ENCODE data around the gene ZFAND3. TPM values are rescaled to one million over a fixed set of nuclear protein-coding genes. Genes with fewer than 3 reads are reported as not detected.

ZFAND3 gene
- total and polyA plus RNA-seq, 3 donors from 2014 or later = 104 to 329 (median 109) TPM

DNA sequence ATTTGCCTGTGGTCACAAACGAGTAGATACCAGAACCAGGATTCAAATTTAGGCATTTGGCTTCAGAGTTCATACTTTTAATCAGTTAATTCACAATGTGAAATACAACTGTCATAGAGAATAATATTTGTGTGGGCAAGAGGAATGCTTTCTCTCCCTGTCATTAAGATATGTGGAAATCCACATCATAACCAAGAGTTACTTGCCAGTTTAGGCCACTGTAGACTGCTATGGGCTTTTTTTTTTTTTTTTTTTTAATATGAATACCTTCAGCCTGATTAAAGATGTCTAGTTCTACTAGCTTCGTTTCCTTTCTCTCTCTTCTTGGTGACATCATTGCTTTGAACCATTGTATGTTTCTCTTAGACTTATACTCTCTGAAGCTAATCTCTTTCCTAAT, 244.9 kb downstream of the ZFAND3 start:
- Histone ChIP-seq H3K27me3 (no peaks in the 10 kb centered on the region), H3K27ac (no peak overlapping the region), H3K36me3 (ENCODE audit: low read depth, missing control alignments) (no peaks in the 10 kb centered on the region), H3K9me3 (no peaks in the 10 kb centered on the region), H3K4me3 (no peak overlapping the region), H3K4me1 (no peaks in the 10 kb centered on the region)
- DNase-seq = no peak
- TF ChIP-seq CTCF (IDR thresholded peaks at IDR 0.05) = no peak
- no peak for TF ChIP-seq POLR2A (IDR thresholded peaks at IDR 0.05)
- 88 to 95% methylated on average over 2 of the region's 2 CpGs for WGBS, 2 donors
- intact Hi-C loops (cut with DNase I; ENCODE audit: low total_unique reads) = no loop called here

GRCh38 chr6:38065734-38066305, 246.3 kb downstream of the ZFAND3 start:
- Histone ChIP-seq H3K4me1 (no peaks in the 10 kb centered on the region), H3K9me3 (no peaks in the 10 kb centered on the region), H3K27me3 (no peaks in the 10 kb centered on the region), H3K27ac (no peak overlapping the region), H3K36me3 (ENCODE audit: low read depth, missing control alignments) (no peaks in the 10 kb centered on the region), H3K4me3 (no peak overlapping the region)
- no peak for DNase-seq
- TF ChIP-seq CTCF (IDR thresholded peaks at IDR 0.05) (no peak), POLR2A (IDR thresholded peaks at IDR 0.05) (no peak)
- intact Hi-C loops (cut with DNase I; ENCODE audit: low total_unique reads) = no loop called here
- WGBS, 2 donors = 93 to 96% methylated on average over 2 of the region's 2 CpGs

DNA sequence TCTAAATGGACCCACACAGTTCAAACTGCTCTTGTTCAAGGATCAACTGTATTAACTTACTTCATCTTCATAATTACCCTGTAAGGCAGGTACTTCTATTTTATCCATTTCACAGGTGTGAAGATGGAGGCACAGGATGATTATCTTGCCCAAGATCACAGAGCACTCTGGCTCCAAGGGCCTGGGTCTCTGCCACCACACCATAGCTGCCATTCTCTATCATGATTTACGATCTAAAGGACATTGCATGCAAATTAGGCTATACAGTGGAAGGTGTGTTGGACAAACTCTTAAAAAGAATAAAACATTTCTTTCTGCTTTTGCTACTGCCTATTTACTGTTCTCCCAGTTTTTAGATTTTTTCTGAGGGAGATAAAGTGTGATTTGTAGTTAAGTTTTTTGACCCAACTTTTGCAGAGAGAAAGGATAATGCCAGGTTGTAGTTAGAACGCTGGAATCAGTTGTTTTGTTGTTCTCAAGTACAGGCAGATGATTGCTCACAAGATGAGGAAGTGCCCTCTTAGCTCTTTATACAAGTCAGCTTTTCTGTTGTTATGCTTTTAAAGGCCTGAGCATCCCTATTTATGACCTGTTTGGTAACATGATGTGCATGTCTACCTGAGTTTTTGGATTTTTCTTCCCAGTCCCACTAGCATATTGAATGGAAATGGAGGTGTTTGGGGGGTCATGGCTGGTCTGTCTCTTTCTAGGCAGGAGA, 247.9 kb downstream of the ZFAND3 start:
- Histone ChIP-seq H3K27me3 (no peaks in the 10 kb centered on the region), H3K9me3 (no peaks in the 10 kb centered on the region), H3K4me1 (no peaks in the 10 kb centered on the region), H3K4me3 (no peak overlapping the region), H3K27ac (no peak overlapping the region), H3K36me3 (ENCODE audit: low read depth, missing control alignments) (no peaks in the 10 kb centered on the region)
- intact Hi-C loops (cut with DNase I; ENCODE audit: low total_unique reads) = no loop called here
- TF ChIP-seq CTCF (IDR thresholded peaks at IDR 0.05) (no peak), POLR2A (IDR thresholded peaks at IDR 0.05) (no peak)
- no peak for DNase-seq
- 62 to 77% methylated on average over 2 of the region's 2 CpGs for WGBS, 2 donors

DNA sequence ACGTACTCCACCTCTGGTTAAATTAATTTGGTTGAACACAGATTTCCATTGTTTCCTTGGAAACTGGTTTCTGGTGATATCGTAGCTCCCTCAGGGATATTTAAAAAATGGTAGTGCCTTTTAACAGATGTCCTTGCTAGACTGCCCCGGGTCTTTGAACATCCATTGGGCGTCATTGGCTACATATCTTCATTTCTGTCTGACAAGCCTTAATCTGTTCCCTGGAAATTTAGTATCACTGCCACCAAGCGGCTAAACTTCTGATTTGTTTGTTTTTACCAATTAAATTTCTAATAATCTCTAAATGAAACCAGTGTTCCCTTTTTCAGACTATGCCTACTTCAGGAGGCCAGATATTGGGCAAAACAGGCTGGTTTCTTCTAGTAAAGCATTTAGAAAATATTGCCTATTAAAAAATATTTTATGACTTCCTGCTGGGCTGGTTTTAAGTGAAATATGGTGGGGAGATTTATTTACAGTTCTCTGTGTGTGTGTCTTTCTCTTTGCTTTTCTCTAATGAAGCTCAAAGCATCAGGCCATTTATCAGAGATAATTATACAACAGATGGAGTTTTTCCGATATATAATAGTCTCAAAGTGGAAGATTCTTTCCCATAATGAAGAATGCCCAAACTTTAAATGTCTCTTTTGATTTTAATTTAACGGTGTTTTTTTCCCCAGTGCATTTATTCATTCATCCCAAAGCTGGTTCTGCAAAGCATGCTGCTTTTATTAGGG, 249.5 kb downstream of the ZFAND3 start:
- Histone ChIP-seq H3K9me3 (no peaks in the 10 kb centered on the region), H3K27ac (no peak overlapping the region), H3K27me3 (no peaks in the 10 kb centered on the region), H3K4me1 (no peaks in the 10 kb centered on the region), H3K4me3 (no peak overlapping the region), H3K36me3 (ENCODE audit: low read depth, missing control alignments) (no peaks in the 10 kb centered on the region)
- intact Hi-C loops (cut with DNase I; ENCODE audit: low total_unique reads) = no loop called here
- 44 to 56% methylated on average over 7 of the region's 7 CpGs for WGBS, 2 donors
- DNase-seq = no peak
- TF ChIP-seq POLR2A (IDR thresholded peaks at IDR 0.05) = no peak
- peak in 1 of 3 experiments; percentile 18 for TF ChIP-seq CTCF (IDR thresholded peaks at IDR 0.05)

All from testis (tissue), 3 donors.